Transverse colon (tissue), 4 donors: ENCODE data around the gene ANKRD53. TPM values are rescaled to one million over a fixed set of nuclear protein-coding genes. Genes with fewer than 3 reads are reported as not detected.

Experiments used
- DNase-seq: peaks from one replicate; pipeline ENCODE4 v3.0.0-alpha.2; 2019
- H3K27ac ChIP-seq, 4 donors: fragments of 200-600 bp; sonication (generic); 2 replicates each; pipeline ENCODE4 v1.5.1; 2016 to 2018; ENCODE audit warnings: inconsistent platforms in 4 of 4
- H3K27me3 ChIP-seq: fragments of 200-600 bp; sonication (generic); 2 replicates; pipeline ENCODE4 v1.5.1; 2017; ENCODE audit warnings: inconsistent platforms
- H3K36me3 ChIP-seq, 4 donors: fragments of 200-600 bp; sonication (generic); 2 replicates each; pipeline ENCODE4 v1.5.1; 2017 to 2019; ENCODE audit warnings: inconsistent platforms in 4 of 4
- H3K4me1 ChIP-seq, 4 donors: fragments of 200-600 bp; sonication (generic); 2 replicates each; pipeline ENCODE4 v1.5.1; 2017 to 2020; ENCODE audit warnings: inconsistent platforms in 4 of 4
- H3K4me3 ChIP-seq, 4 donors: fragments of 200-600 bp; sonication (generic); 1 replicate in 1 of 4; 2 replicates in 3 of 4; pipeline versions ENCODE4 v1.5.1 to v1.6.1; 2017 to 2019; ENCODE audit warnings: inconsistent platforms in 4 of 4
- H3K9me3 ChIP-seq, 2 donors: fragments of 200-600 bp; sonication (generic); 2 replicates each; pipeline ENCODE4 v1.5.1; 2017 to 2019; ENCODE audit warnings: inconsistent platforms in 2 of 2
- CTCF ChIP-seq, 5 experiments: fragments of 200-600 bp in 3 of 5; fragments of 450-650 bp in 2 of 5; sonication (generic) in 3 of 5; IDR thresholded peaks; 1 replicate in 2 of 5; 2 replicates in 3 of 5; pipeline ENCODE4 v1.5.1; 2016 to 2017; ENCODE audit warnings: antibody characterized with exemption in 5 of 5, inconsistent platforms in 3 of 5, mild to moderate bottlenecking in 2 of 5, moderate library complexity in 1 of 5
- EP300 ChIP-seq: sonication (generic); formaldehyde crosslinking; IDR thresholded peaks from one replicate; pipeline ENCODE4 v1.6.1; 2017; ENCODE audit warnings: antibody characterized with exemption, low read depth
- POLR2A ChIP-seq: fragments of 450-650 bp; IDR thresholded peaks from one replicate; pipeline ENCODE4 v1.6.1; 2016; ENCODE audit warnings: antibody characterized with exemption, mild to moderate bottlenecking, moderate library complexity
- POLR2AphosphoS5 ChIP-seq, 3 donors: sonication (generic); formaldehyde crosslinking; IDR thresholded peaks; one replicate each; pipeline ENCODE4 v1.6.1; 2016; ENCODE audit warnings: antibody characterized with exemption in 3 of 3
- WGBS, 2 donors: methylation state at CpG; one replicate each; pipeline ENCODE4 v1.1.5; 2018; ENCODE audit warnings: low coverage in 1 of 2; 5-methylcytosine and 5-hydroxymethylcytosine counted together
- in situ Hi-C, 4 donors: fragments of 200-750 bp; cut with MboI; loops; one replicate each; pipeline versions ENCODE4 v1.15.0 to v1.15.1; 2017; ENCODE audit warnings: low sequenced_read_pairs in 3 of 4, low pct_ligation_motif_present in 1 of 4, low pct_unique_long_range_greater_than_20kb in 1 of 4
- intact Hi-C: fragments of 100-400 bp; cut with DNase I; formaldehyde crosslinking; loops from one replicate; pipeline ENCODE4 v1.15.1; 2023; ENCODE audit warnings: low total_unique reads
- total RNA-seq, 4 donors: library from RNA; depleted of rRNA; stranded (reverse); fragments of >200 nt; gene quantifications; one replicate each; pipeline ENCODE4 v1.1.0, GENCODE V29; 2016

ANKRD53 gene
- total RNA-seq, 4 donors from 2014 or later = 0.96 to 1.7 TPM; not detected in 2

- Histone ChIP-seq H3K4me3 (no peak overlapping the region), H3K36me3 (no peaks in the 10 kb centered on the region), H3K9me3 (no peaks in the 10 kb centered on the region), H3K27ac (no peak overlapping the region), H3K27me3 (peaks cover 33% of the 10 kb centered on the region), H3K4me1 (peaks cover 0 to 5% (median 2%) of the 10 kb centered on the region in 4 donors)
- no peak for DNase-seq
- intact Hi-C loops = loop anchor here (5.0 kb wide), 1 partner anchor 35 kb away; no protein-coding TSS in a partner anchor
- no peak for TF ChIP-seq EP300
- no peak for TF ChIP-seq CTCF (IDR thresholded peaks at IDR 0.05)
- TF ChIP-seq POLR2AphosphoS5 (IDR thresholded peaks at IDR 0.05) = no peak
- no peak for TF ChIP-seq POLR2A
- 40 to 74% methylated on average over 1 to 12 of the region's 12 CpGs for WGBS, 2 donors
- in situ Hi-C loops = no loop called here
These were observed 16.1 kb upstream of the ANKRD53 start for GRCh38 chr2:70962211-70962884.

- Histone ChIP-seq H3K9me3 (no peaks in the 10 kb centered on the region), H3K27me3 (peaks cover 33% of the 10 kb centered on the region), H3K27ac (no peak overlapping the region), H3K4me3 (no peak overlapping the region), H3K4me1 (peaks cover 0 to 5% (median 2%) of the 10 kb centered on the region in 4 donors), H3K36me3 (no peaks in the 10 kb centered on the region)
- no peak for DNase-seq
- intact Hi-C loops (loop anchor here (5.0 kb wide), 1 partner anchor 34 kb away; no protein-coding TSS in a partner anchor), in situ Hi-C loops (no loop called here)
- TF ChIP-seq CTCF (IDR thresholded peaks at IDR 0.05) (no peak), POLR2AphosphoS5 (IDR thresholded peaks at IDR 0.05) (no peak), EP300 (no peak), POLR2A (no peak)
- 82% methylated on average over 18 of the region's 18 CpGs; no CpG with 5 or more reads in 1 of the 2 donors for WGBS, 2 donors
These were observed 15.2 kb upstream of the ANKRD53 start for GRCh38 chr2:70962885-70963878.

DNA sequence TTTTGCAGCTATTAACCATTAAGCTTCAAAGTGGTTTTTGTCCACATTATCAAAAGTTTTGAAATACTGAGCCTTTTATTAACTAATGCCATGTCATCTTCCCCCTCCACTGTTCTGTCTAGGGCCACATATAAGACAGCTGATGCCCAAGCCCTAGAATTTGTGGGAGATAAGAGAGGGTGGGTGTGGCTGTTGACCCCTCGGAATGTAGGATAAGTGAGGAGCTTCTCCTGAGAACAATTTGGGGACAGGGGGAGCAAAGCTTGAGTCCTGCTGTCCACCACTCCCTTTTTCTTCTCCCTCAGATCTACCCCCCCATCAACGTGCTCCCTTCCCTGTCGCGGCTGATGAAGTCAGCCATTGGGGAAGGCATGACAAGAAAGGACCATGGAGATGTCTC, 14.3 kb upstream of the ANKRD53 start:
- TF ChIP-seq POLR2A (no peak), POLR2AphosphoS5 (IDR thresholded peaks at IDR 0.05) (no peak), EP300 (no peak), CTCF (IDR thresholded peaks at IDR 0.05) (no peak)
- intact Hi-C loops (loop anchor here (5.0 kb wide), 1 partner anchor 33 kb away; no protein-coding TSS in a partner anchor), in situ Hi-C loops (no loop called here)
- Histone ChIP-seq H3K9me3 (no peaks in the 10 kb centered on the region), H3K27ac (no peak overlapping the region), H3K4me3 (no peak overlapping the region), H3K27me3 (peaks cover 33% of the 10 kb centered on the region), H3K4me1 (peaks cover 0 to 5% (median 2%) of the 10 kb centered on the region in 4 donors), H3K36me3 (no peaks in the 10 kb centered on the region)
- WGBS, 2 donors = 64% methylated on average over 4 of the region's 4 CpGs; no CpG with 5 or more reads in 1 of the 2 donors
- DNase-seq = no peak
